HL-60 (cell line): Measurements from ENCODE around the gene TMC5.

Experiments
- DNase-seq, 2 experiments: peaks; one replicate each; pipeline ENCODE4 v3.0.0-alpha.2; 2010 to 2020; ENCODE audit warnings: low read depth in 1 of 2, low spot score in 1 of 2
- H3K27ac ChIP-seq: fragments of 250-450 bp; sonication (Bioruptor Pico); replicated peaks from 2 replicates; pipeline ENCODE4 v1.5.1; 2020; ENCODE audit warnings: mild to moderate bottlenecking, moderate library complexity
- H3K27me3 ChIP-seq: fragments of 250-450 bp; sonication (Bioruptor Pico); 2 replicates; pipeline ENCODE4 v1.5.1; 2021; ENCODE audit warnings: mild to moderate bottlenecking, moderate library complexity; ENCODE audit not compliant: insufficient read depth, poor library complexity, severe bottlenecking
- H3K4me3 ChIP-seq: replicated peaks from 2 replicates; pipeline ENCODE4 v1.5.1; 2011; ENCODE audit warnings: mild to moderate bottlenecking, control low read depth, low read length; ENCODE audit not compliant: insufficient read depth
- GABPA ChIP-seq: IDR thresholded peaks from 2 replicates; pipeline ENCODE4 v1.6.1; 2012; ENCODE audit warnings: low read depth
- POLR2AphosphoS5 ChIP-seq: IDR thresholded peaks from 2 replicates; pipeline ENCODE4 v1.6.1; 2012; ENCODE audit warnings: low read depth
- REST ChIP-seq: IDR thresholded peaks from 2 replicates; pipeline ENCODE4 v1.6.1; 2012; ENCODE audit warnings: low read depth; ENCODE audit not compliant: insufficient replicate concordance
- SPI1 ChIP-seq: IDR thresholded peaks from 2 replicates; pipeline ENCODE4 v1.6.1; 2012; ENCODE audit warnings: low read depth, mild to moderate bottlenecking, borderline replicate concordance
- TF ChIP-seq, protein P1 (sequence below): IDR thresholded peaks from one replicate; pipeline ENCODE4 v1.5.1; 2011; ENCODE audit warnings: low read length, control low read depth, inconsistent platforms; ENCODE audit not compliant: insufficient read depth

Gene TMC5

GRCh38 chr16:19523559-19524355, 106.1 kb downstream of the TMC5 start, which contains the start of gene CCP110:
Gene CCP110 (plus strand): TSS chr16:19523942. CDS start chr16:19527882, 3,940 bp downstream.
- TF ChIP-seq REST (no peak), GABPA (peak; percentile 80), POLR2AphosphoS5 (peak; percentile 78), SPI1 (no peak)
- TF ChIP-seq, protein P1, sequence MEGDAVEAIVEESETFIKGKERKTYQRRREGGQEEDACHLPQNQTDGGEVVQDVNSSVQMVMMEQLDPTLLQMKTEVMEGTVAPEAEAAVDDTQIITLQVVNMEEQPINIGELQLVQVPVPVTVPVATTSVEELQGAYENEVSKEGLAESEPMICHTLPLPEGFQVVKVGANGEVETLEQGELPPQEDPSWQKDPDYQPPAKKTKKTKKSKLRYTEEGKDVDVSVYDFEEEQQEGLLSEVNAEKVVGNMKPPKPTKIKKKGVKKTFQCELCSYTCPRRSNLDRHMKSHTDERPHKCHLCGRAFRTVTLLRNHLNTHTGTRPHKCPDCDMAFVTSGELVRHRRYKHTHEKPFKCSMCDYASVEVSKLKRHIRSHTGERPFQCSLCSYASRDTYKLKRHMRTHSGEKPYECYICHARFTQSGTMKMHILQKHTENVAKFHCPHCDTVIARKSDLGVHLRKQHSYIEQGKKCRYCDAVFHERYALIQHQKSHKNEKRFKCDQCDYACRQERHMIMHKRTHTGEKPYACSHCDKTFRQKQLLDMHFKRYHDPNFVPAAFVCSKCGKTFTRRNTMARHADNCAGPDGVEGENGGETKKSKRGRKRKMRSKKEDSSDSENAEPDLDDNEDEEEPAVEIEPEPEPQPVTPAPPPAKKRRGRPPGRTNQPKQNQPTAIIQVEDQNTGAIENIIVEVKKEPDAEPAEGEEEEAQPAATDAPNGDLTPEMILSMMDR, result no peak
- Histone ChIP-seq H3K27ac (peak within 1 kb of the TSS; percentile 89), H3K4me3 (peak within 1 kb of the TSS; percentile 99)

GRCh38 chr16:19524356-19524615, 106.6 kb downstream of the TMC5 start:
- Histone ChIP-seq H3K4me3 (peak overlapping the region; percentile 99), H3K27me3 (no peaks in the 10 kb centered on the region), H3K27ac (peak overlapping the region; percentile 89)
- TF ChIP-seq GABPA (no peak), SPI1 (no peak)
- DNase-seq, result no peak

More at GRCh38 chr16:19523559-19524355, 106.1 kb downstream of the TMC5 start, which contains the start of gene CCP110:
- peak; percentile 88 to 98 for DNase-seq
- H3K27me3 ChIP-seq, result no peaks in the 10 kb centered on the region

GRCh38 chr16:19524616-19525384, 107.1 kb downstream of the TMC5 start:
- H3K27me3 ChIP-seq, result no peaks in the 10 kb centered on the region
- DNase-seq, result peak in 1 of 2 experiments; percentile 33
- H3K4me3 ChIP-seq, result peak overlapping the region; percentile 99
- peak; percentile 69 for TF ChIP-seq SPI1
- no peak for TF ChIP-seq REST
- H3K27ac ChIP-seq, result peak overlapping the region; percentile 89

DNA sequence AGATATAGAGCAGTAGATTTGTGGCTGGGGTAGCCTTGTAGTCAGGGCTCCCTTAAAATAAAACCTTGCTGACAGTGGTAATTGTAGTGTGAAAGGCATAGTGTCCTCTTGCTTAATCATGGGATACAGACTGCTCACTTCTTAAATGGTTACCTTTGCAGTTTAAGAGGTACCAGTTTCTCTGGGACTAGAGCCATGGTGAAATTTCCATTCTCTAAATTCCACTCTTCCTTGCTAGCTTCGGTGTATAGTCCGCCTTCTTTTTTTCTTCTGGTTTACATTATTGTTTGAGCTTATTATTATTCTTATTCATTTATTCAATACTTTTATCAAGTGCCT, 107.7 kb downstream of the TMC5 start:
- Histone ChIP-seq H3K4me3 (peak overlapping the region; percentile 99), H3K27me3 (no peaks in the 10 kb centered on the region), H3K27ac (peak overlapping the region; percentile 89)
- TF ChIP-seq GABPA (no peak), POLR2AphosphoS5 (no peak), REST (no peak)
- no peak for DNase-seq
